Measurements from ENCODE around the gene FBXW4. TPM values are rescaled to one million over a fixed set of nuclear protein-coding genes. Genes with fewer than 3 reads are reported as not detected.

FBXW4 gene
- total and polyA plus RNA-seq, 12 donors: 34.4 to 81.7 (median 58.0) TPM

- Histone ChIP-seq H3K36me3 (replicated peaks in 1 of 2) (no peaks in the 10 kb centered on the region), H3K27me3 (peaks cover 6% of the 10 kb centered on the region), H3K4me3 (no peak overlapping the region), H3K27ac (no peak overlapping the region), H3K4me1 (replicated peaks in 1 of 2) (no peaks in the 10 kb centered on the region), H3K9me3 (replicated peaks in 1 of 3) (no peaks in the 10 kb centered on the region)
- no peak for DNase-seq
- WGBS, 4 donors: 83 to 90% (median 88%) methylated on average over 10 of the region's 10 CpGs
- intact Hi-C loops (cut with DNase I): no loop called here
- no peak for TF ChIP-seq CTCF (IDR thresholded peaks at IDR 0.05)
- TF ChIP-seq POLR2A (IDR thresholded peaks at IDR 0.05): no peak
Observed at GRCh38 chr10:101716891-101717659, 22.1 kb upstream of the FBXW4 start.

DNA sequence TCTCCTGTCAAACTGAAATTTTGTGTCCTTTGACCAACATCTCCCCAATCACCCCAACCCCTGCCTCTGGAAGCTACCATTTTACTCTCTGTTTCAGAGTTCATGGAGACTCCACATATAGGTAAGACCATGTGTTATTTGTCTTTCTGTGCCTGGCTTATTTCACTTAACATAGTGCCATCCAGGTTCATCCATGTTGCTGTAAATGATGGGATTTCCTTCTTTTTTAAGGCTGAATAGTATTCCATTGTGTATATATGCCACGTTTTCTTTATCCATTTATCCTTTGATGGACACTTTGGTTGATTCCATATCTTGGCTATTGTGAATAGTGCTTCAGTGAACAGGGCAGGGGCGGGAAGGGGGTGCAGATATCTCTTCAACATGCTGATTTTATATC, 18.0 kb upstream of the FBXW4 start:
- peaks cover 15% of the 10 kb centered on the region for H3K27me3 ChIP-seq
- H3K27ac ChIP-seq: no peak overlapping the region
- no peaks in the 10 kb centered on the region for H3K9me3 ChIP-seq (replicated peaks in 1 of 3)
- H3K4me3 ChIP-seq: no peak overlapping the region
- DNase-seq: no peak
- intact Hi-C loops (cut with DNase I): no loop called here
- H3K4me1 ChIP-seq (replicated peaks in 1 of 2): no peaks in the 10 kb centered on the region
- 71 to 77% (median 71%) methylated on average over 2 of the region's 2 CpGs for WGBS, 4 donors
- H3K36me3 ChIP-seq (replicated peaks in 1 of 2): no peaks in the 10 kb centered on the region
- TF ChIP-seq CTCF (IDR thresholded peaks at IDR 0.05): no peak
- no peak for TF ChIP-seq POLR2A (IDR thresholded peaks at IDR 0.05)

DNA sequence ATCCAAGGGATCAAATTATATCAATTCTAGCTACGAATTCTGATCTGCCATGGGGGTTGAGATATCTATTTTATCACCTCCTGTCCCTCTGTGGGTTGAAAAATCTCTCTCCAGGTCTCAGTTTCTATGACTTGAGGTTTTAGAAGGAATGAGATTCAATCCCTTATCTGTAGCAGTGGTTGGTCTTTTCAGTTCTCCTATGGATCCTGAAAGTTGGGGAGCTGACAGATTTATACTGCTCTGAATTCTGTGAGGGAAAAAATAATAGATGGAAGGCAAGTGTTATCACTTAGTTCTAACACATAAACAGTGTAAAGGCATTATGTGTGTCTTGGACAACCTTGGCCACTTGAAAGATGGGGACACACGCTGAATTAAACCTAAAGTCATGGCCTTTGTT, 15.8 kb upstream of the FBXW4 start:
- no peak for DNase-seq
- intact Hi-C loops (cut with DNase I): no loop called here
- no peaks in the 10 kb centered on the region for H3K36me3 ChIP-seq (replicated peaks in 1 of 2)
- no peak for TF ChIP-seq CTCF (IDR thresholded peaks at IDR 0.05)
- no peak for TF ChIP-seq POLR2A (IDR thresholded peaks at IDR 0.05)
- no peak overlapping the region for H3K27ac ChIP-seq
- no peaks in the 10 kb centered on the region for H3K9me3 ChIP-seq (replicated peaks in 1 of 3)
- WGBS, 4 donors: 62 to 92% (median 75%) methylated on average over 2 of the region's 2 CpGs
- no peak overlapping the region for H3K4me3 ChIP-seq
- no peaks in the 10 kb centered on the region for H3K4me1 ChIP-seq (replicated peaks in 1 of 2)
- peaks cover 19% of the 10 kb centered on the region for H3K27me3 ChIP-seq

GRCh38 chr10:101710059-101710695, 15.2 kb upstream of the FBXW4 start:
- Histone ChIP-seq H3K36me3 (replicated peaks in 1 of 2) (no peaks in the 10 kb centered on the region), H3K4me3 (no peak overlapping the region), H3K9me3 (replicated peaks in 1 of 3) (no peaks in the 10 kb centered on the region), H3K27me3 (peaks cover 19% of the 10 kb centered on the region), H3K27ac (no peak overlapping the region), H3K4me1 (replicated peaks in 1 of 2) (no peaks in the 10 kb centered on the region)
- 46 to 64% (median 55%) methylated on average over 9 of the region's 9 CpGs for WGBS, 4 donors
- intact Hi-C loops (cut with DNase I): no loop called here
- no peak for DNase-seq
- TF ChIP-seq POLR2A (IDR thresholded peaks at IDR 0.05) (no peak), CTCF (IDR thresholded peaks at IDR 0.05) (no peak)
